ENCODE measurements around the gene GLIS1. TPM values are rescaled to one million over a fixed set of nuclear protein-coding genes. Genes with fewer than 3 reads are reported as not detected.

GLIS1 gene
- polyA plus RNA-seq, 1 experiment = 1.9 TPM

DNA sequence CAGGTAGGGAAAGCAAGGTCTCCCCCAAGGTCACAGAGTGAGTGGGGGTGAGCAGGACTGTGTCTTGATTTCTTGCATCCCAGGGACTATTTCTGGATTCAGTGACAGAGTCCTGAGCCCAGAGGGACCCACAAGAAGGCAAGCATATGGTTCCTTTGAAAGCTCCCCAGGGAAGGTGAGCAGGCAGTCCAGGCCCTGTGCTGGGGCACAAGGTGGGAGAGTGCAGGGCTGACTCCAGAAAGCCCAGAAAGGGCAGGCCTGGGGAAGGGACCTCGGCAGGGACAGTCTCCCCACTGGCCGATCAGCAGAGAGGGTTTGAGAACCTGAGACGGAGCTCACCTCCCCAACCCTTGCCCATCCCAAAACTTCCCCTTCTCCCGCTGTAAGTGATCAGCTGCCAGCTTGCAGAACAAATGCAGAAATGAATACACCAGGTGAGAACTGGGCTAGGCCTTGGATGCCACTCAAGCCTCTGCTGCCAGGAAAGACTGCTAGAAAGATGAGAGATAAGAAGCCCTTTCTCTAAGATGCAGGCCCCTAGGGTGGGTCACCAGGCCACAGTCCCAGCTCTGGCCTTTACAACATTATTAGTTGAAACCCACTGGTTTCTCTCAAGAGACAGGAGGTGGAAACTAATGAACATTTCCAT, 121.0 kb downstream of the GLIS1 start:
- TF ChIP-seq, protein P1, sequence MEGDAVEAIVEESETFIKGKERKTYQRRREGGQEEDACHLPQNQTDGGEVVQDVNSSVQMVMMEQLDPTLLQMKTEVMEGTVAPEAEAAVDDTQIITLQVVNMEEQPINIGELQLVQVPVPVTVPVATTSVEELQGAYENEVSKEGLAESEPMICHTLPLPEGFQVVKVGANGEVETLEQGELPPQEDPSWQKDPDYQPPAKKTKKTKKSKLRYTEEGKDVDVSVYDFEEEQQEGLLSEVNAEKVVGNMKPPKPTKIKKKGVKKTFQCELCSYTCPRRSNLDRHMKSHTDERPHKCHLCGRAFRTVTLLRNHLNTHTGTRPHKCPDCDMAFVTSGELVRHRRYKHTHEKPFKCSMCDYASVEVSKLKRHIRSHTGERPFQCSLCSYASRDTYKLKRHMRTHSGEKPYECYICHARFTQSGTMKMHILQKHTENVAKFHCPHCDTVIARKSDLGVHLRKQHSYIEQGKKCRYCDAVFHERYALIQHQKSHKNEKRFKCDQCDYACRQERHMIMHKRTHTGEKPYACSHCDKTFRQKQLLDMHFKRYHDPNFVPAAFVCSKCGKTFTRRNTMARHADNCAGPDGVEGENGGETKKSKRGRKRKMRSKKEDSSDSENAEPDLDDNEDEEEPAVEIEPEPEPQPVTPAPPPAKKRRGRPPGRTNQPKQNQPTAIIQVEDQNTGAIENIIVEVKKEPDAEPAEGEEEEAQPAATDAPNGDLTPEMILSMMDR (IDR thresholded peaks at IDR 0.05; ENCODE audit: insufficient read depth, low read depth, low read length) = no peak
- H3K4me3 ChIP-seq (ENCODE audit: low read depth, low read length) = no peak overlapping the region
- POLR2A ChIA-PET = no interaction called here
- CTCF ChIA-PET = interaction anchor here (1.1 to 1.2 kb wide), 2 partner anchors 14 to 18 kb away, joined by 3 to 4 read pairs; no protein-coding TSS in a partner anchor
- H3K27me3 ChIP-seq (ENCODE audit: control insufficient read depth, insufficient read depth, low read length) = no peaks in the 10 kb centered on the region
- peaks cover 1% of the 10 kb centered on the region for H3K36me3 ChIP-seq (ENCODE audit: control insufficient read depth, insufficient read depth, low read length)
- DNase-seq (ENCODE audit: low read depth) = no peak

DNA sequence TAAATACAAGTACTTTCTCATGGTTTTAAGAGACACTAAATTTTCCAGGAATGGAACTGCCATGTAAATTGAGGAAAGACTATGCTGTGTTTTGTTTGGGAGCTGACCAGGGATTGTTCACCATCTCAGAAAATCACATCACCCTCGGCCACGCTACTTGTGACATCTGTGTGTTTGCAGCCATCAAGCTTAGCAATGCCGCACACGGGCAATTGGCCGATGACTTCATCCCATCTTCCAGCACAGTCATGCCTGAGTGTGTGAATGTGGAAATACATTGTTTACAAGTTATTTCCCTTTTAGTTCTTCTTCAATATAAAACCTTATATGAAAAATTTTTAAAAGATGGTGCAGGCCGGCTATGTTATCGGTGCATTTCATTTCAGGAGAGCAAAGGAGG, 121.6 kb downstream of the GLIS1 start:
- POLR2A ChIA-PET = no interaction called here
- peak; percentile 27 for DNase-seq (ENCODE audit: low read depth)
- CTCF ChIA-PET = interaction anchor here (1.1 to 1.7 kb wide), 4 partner anchors 10 to 18 kb away, joined by 3 to 5 read pairs (median 4); no protein-coding TSS in a partner anchor
- Histone ChIP-seq H3K27me3 (ENCODE audit: control insufficient read depth, insufficient read depth, low read length) (no peaks in the 10 kb centered on the region), H3K36me3 (ENCODE audit: control insufficient read depth, insufficient read depth, low read length) (peaks cover 1% of the 10 kb centered on the region), H3K4me3 (ENCODE audit: low read depth, low read length) (no peak overlapping the region)
- TF ChIP-seq, protein P1 (IDR thresholded peaks at IDR 0.05; ENCODE audit: insufficient read depth, low read depth, low read length) = no peak

DNA sequence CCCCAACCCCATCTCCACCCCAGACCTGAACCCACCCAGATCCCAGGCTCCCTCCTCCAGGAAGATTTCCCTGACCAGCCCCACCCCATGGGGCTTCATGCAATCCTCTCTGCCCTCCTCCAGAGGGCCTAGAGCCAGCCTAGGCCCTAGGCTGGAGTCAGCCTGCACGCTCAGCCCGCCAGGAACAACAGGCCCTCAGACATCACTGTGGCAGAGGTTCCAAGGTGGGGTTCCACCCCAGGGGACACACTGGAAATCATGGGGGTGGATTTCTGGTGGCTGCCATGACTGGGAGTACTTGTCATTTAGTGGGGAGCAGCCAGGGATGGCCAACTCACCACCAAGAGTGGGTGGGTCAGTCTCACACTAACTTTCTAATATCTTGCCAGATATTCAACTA, 122.0 kb downstream of the GLIS1 start:
- CTCF ChIA-PET = interaction anchor here (1.2 to 1.7 kb wide), 3 partner anchors 10 to 13 kb away, joined by 4 to 5 read pairs (median 4); no protein-coding TSS in a partner anchor

DNA sequence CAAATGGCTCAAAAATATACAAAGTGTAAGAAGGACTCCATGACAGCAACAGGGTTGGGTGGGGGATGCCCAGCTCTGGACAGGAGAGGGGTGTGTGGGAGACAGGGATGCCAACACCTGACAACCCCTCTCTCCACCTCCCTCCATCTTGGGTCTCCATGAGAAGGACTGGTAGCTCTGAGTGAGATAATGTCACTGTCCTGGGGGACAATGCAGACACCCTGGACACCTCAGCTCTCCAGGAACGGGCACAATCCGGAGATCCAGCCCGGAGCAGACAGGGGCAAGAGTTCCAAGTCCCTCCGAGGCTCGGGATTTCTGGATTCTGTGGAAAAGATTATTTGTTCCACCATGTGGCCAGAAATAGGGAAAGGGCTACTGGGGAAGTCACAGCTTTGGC, 122.5 kb downstream of the GLIS1 start:
- TF ChIP-seq, protein P1 (IDR thresholded peaks at IDR 0.05; ENCODE audit: insufficient read depth, low read depth, low read length) = no peak
- ChIA-PET CTCF (interaction anchor here (1.7 kb wide), 2 partner anchors 10 to 11 kb away, joined by 4 to 5 read pairs; no protein-coding TSS in a partner anchor), POLR2A (no interaction called here)
- DNase-seq (ENCODE audit: low read depth) = no peak
- peaks cover 1% of the 10 kb centered on the region for H3K36me3 ChIP-seq (ENCODE audit: control insufficient read depth, insufficient read depth, low read length)
- H3K4me3 ChIP-seq (ENCODE audit: low read depth, low read length) = no peak overlapping the region
- no peaks in the 10 kb centered on the region for H3K27me3 ChIP-seq (ENCODE audit: control insufficient read depth, insufficient read depth, low read length)

More for the DNA sequence above, 122.0 kb downstream of the GLIS1 start:
- TF ChIP-seq, protein P1 (IDR thresholded peaks at IDR 0.05; ENCODE audit: insufficient read depth, low read depth, low read length) = no peak
- no peak for DNase-seq (ENCODE audit: low read depth)
- no peaks in the 10 kb centered on the region for H3K27me3 ChIP-seq (ENCODE audit: control insufficient read depth, insufficient read depth, low read length)
- H3K4me3 ChIP-seq (ENCODE audit: low read depth, low read length) = no peak overlapping the region
- POLR2A ChIA-PET = no interaction called here
- H3K36me3 ChIP-seq (ENCODE audit: control insufficient read depth, insufficient read depth, low read length) = peaks cover 1% of the 10 kb centered on the region

DNA sequence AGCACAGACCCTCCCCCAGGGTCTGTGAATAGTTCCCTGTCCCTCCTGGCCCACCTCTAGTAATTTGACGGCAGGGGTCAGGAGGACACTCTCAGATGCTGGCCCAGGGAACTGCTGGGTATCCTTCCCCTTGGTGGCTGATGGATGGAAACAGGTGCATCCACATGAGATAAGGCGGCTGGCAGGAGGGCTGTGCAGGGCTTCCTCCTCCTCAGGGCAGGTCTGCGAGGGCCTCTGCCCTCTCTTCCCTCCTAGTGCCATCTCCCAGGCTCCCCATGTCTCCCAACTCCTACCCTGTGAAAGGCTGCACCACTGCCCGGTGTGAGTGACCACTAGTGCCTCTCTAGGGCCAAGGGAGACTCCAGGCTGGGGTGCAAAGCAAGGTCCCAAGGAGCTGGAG, 123.9 kb downstream of the GLIS1 start:
- ChIA-PET POLR2A (no interaction called here), CTCF (no interaction called here)
- H3K4me3 ChIP-seq (ENCODE audit: low read depth, low read length) = no peak overlapping the region
- H3K36me3 ChIP-seq (ENCODE audit: control insufficient read depth, insufficient read depth, low read length) = peaks cover 1% of the 10 kb centered on the region
- DNase-seq (ENCODE audit: low read depth) = no peak
- H3K27me3 ChIP-seq (ENCODE audit: control insufficient read depth, insufficient read depth, low read length) = no peaks in the 10 kb centered on the region
- TF ChIP-seq, protein P1 (IDR thresholded peaks at IDR 0.05; ENCODE audit: insufficient read depth, low read depth, low read length) = no peak

Measured in BJ (cell line).